Brain pericyte (primary cell): ENCODE measurements around the gene TIMM9.
"Not testable (repeated sequence)": the region's sequence is repeated elsewhere in the genome, so short reads cannot be mapped to it uniquely, and the experiment has no call there.

Source experiments
- DNase-seq: peaks from one replicate; pipeline ENCODE4 v3.0.0-alpha.2; 2012; ENCODE audit warnings: low read depth, low spot score

TIMM9 gene

DNA sequence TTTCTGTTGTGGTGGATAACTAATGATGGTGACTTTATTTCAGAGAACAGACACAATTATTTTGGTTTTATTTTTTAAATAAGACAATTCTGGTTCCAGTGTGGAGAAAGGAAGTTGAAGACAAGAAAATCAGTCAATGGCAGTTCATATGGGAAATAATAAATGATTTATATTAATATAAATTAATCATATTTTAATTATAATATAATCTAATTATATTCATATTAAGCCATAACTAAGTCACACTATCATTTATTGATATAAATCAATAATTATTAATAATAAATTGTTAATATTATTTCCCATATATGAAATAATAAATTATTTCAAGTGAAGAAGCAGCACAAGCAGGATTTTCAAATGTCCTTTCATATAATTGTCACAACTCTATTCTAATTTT is 28.8 kb downstream of the TIMM9 start:
- DNase-seq = no peak

- no peak for DNase-seq
These were observed 30.2 kb downstream of the TIMM9 start for GRCh38 chr14:58397156-58397555.

GRCh38 chr14:58395812-58396788 is 31.2 kb downstream of the TIMM9 start, which contains the start of gene TOMM20L:
TOMM20L (plus strand) TSS chr14:58395930; CDS start chr14:58395958, 28 bp downstream.
- DNase-seq = no peak

GRCh38 chr14:58395562-58395811 is 31.8 kb downstream of the TIMM9 start:
- no peak for DNase-seq

DNA sequence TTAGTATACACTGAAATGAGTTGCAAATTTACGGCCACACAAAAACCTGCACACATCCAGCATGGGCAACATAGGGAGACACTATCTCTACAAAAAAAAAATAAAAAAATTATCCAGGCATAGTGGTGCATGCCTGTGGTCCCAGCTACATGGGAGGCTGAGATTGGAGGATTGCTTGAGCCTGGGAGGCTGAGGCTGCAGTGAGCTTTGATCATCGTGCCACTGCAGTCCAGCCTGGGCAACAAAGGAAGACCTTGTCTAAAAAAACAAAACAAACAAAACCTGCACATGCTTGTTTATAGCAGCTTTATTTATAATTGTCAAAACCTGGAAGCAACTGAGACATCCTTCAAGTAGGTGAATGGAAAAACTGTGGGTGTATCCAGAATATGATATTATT is 36.5 kb downstream of the TIMM9 start:
- DNase-seq = no peak

DNA sequence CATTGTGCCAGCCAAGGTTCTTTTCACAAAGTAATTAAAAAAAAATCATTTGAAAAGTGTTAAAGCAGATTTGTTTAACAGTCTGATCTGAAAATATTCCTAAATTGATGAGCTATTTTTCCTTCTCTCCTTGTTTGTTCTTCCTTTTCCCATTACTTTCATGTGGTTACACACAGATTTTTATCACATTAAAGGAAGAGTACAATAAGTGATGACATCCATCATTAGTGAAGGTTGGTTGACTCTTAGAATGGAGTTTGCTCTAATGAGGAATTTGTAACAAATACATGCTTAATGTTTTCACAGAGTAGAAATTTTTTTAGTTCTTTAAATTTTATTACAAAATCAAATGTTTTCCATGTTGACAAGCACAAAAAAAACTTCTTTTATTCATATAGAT is 50.5 kb downstream of the TIMM9 start:
- DNase-seq = no peak

- no peak for DNase-seq
These were observed 58.4 kb downstream of the TIMM9 start for GRCh38 chr14:58368956-58369355.

GRCh38 chr14:58367296-58367695 is 60.0 kb downstream of the TIMM9 start:
- no peak for DNase-seq

DNA sequence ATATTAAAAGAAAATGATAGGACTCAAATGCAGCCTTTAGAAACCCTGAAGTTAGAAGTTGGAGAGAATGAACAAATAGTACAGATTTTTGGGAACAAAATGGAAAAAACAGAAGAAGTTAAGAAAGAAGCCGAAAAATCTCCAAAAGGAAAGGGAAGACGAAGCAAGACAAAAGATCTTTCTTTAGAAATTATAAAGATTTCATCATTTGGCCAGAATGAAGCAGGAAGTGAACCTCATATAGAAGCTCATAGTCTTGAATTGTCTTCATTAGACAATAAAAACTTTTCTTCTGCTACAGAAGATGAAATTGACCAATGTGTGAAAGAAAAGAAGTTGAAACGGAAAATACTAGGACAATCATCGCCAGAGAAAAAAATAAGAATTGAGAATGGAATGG is 63.0 kb downstream of the TIMM9 start:
- DNase-seq = no peak

GRCh38 chr14:58362798-58363412 is 64.4 kb downstream of the TIMM9 start:
- no peak for DNase-seq

GRCh38 chr14:58362272-58362671 is 65.1 kb downstream of the TIMM9 start:
- DNase-seq = not testable (repeated sequence)
